ENCODE results near the gene KAT8.
A peak's percentile ranks its signal among the peaks of the same experiment; 100 is the strongest.

KAT8 gene

DNA sequence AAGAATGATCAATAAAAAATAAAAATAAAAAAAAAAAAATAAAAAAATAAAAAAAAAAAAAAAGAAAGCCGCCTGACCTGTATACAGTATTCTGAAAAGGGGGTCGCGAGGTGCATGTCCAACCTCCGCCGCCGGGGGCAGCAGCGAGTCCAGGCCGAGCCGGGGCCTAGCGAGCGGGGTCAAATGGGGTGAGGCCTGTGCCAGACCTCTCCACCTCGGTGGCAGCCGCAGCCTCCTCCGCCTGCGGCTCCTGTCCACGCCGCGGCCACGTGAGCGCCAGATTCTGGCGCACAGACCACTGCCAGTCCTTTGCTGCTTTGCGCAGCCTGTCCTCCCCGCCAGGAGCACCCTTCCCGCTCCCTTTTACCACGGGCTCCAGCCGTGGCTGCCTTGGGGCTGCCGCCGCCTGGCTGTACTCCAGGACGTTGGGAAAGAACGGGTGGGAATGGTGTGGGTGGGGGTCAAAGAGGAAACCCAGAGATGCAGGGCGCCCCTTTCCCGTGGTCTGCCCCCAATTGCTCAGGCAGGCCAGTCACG, 11.7 kb upstream of the KAT8 start (continued):
- TF ChIP-seq, protein P1, sequence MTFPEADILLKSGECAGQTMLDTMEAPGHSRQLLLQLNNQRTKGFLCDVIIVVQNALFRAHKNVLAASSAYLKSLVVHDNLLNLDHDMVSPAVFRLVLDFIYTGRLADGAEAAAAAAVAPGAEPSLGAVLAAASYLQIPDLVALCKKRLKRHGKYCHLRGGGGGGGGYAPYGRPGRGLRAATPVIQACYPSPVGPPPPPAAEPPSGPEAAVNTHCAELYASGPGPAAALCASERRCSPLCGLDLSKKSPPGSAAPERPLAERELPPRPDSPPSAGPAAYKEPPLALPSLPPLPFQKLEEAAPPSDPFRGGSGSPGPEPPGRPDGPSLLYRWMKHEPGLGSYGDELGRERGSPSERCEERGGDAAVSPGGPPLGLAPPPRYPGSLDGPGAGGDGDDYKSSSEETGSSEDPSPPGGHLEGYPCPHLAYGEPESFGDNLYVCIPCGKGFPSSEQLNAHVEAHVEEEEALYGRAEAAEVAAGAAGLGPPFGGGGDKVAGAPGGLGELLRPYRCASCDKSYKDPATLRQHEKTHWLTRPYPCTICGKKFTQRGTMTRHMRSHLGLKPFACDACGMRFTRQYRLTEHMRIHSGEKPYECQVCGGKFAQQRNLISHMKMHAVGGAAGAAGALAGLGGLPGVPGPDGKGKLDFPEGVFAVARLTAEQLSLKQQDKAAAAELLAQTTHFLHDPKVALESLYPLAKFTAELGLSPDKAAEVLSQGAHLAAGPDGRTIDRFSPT (tag by site-specific recombination; IDR thresholded peaks at IDR 0.05) = no peak
- TF ChIP-seq, protein P2, sequence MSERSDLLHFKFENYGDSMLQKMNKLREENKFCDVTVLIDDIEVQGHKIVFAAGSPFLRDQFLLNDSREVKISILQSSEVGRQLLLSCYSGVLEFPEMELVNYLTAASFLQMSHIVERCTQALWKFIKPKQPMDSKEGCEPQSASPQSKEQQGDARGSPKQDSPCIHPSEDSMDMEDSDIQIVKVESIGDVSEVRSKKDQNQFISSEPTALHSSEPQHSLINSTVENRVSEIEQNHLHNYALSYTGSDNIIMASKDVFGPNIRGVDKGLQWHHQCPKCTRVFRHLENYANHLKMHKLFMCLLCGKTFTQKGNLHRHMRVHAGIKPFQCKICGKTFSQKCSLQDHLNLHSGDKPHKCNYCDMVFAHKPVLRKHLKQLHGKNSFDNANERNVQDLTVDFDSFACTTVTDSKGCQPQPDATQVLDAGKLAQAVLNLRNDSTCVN (tag by site-specific recombination; optimal IDR thresholded peaks at IDR 0.05) = peak; percentile 50
- peak; percentile 72; the same call in 1 of the 2 replicates for TF ChIP-seq BCL11A (tag by site-specific recombination; IDR thresholded peaks at IDR 0.05; ENCODE audit: low read depth)
- peak; percentile 32; the same call in 1 of the 2 replicates for TF ChIP-seq ZNF76 (tag by site-specific recombination; IDR thresholded peaks at IDR 0.05; ENCODE audit: borderline replicate concordance, low read depth)
- TF ChIP-seq, protein P3, sequence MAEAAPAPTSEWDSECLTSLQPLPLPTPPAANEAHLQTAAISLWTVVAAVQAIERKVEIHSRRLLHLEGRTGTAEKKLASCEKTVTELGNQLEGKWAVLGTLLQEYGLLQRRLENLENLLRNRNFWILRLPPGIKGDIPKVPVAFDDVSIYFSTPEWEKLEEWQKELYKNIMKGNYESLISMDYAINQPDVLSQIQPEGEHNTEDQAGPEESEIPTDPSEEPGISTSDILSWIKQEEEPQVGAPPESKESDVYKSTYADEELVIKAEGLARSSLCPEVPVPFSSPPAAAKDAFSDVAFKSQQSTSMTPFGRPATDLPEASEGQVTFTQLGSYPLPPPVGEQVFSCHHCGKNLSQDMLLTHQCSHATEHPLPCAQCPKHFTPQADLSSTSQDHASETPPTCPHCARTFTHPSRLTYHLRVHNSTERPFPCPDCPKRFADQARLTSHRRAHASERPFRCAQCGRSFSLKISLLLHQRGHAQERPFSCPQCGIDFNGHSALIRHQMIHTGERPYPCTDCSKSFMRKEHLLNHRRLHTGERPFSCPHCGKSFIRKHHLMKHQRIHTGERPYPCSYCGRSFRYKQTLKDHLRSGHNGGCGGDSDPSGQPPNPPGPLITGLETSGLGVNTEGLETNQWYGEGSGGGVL (tag by site-specific recombination; IDR thresholded peaks at IDR 0.05) = no peak
- TF ChIP-seq ZNF561 (tag by site-specific recombination; IDR thresholded peaks at IDR 0.05; ENCODE audit: borderline replicate concordance) = no peak
- TF ChIP-seq ZNF629 (tag by site-specific recombination; IDR thresholded peaks at IDR 0.05) = peak; percentile 56; the same call in 1 of the 2 replicates
- TF ChIP-seq, protein P4, sequence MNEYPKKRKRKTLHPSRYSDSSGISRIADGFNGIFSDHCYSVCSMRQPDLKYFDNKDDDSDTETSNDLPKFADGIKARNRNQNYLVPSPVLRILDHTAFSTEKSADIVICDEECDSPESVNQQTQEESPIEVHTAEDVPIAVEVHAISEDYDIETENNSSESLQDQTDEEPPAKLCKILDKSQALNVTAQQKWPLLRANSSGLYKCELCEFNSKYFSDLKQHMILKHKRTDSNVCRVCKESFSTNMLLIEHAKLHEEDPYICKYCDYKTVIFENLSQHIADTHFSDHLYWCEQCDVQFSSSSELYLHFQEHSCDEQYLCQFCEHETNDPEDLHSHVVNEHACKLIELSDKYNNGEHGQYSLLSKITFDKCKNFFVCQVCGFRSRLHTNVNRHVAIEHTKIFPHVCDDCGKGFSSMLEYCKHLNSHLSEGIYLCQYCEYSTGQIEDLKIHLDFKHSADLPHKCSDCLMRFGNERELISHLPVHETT (tag by site-specific recombination; IDR thresholded peaks at IDR 0.05) = peak; percentile 35; the same call in 1 of the 2 replicates
- no peak for TF ChIP-seq ZNF548 (tag by site-specific recombination; IDR thresholded peaks at IDR 0.05)
- TF ChIP-seq, protein P5, sequence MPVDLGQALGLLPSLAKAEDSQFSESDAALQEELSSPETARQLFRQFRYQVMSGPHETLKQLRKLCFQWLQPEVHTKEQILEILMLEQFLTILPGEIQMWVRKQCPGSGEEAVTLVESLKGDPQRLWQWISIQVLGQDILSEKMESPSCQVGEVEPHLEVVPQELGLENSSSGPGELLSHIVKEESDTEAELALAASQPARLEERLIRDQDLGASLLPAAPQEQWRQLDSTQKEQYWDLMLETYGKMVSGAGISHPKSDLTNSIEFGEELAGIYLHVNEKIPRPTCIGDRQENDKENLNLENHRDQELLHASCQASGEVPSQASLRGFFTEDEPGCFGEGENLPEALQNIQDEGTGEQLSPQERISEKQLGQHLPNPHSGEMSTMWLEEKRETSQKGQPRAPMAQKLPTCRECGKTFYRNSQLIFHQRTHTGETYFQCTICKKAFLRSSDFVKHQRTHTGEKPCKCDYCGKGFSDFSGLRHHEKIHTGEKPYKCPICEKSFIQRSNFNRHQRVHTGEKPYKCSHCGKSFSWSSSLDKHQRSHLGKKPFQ (tag by site-specific recombination; IDR thresholded peaks at IDR 0.05) = no peak
- TF ChIP-seq ZFHX2 (tag by site-specific recombination; conservative IDR thresholded peaks at IDR 0.05) = 0 out of 2 replicates have a peak, but pooled peaks have one; percentile 25
- TF ChIP-seq, protein P6, sequence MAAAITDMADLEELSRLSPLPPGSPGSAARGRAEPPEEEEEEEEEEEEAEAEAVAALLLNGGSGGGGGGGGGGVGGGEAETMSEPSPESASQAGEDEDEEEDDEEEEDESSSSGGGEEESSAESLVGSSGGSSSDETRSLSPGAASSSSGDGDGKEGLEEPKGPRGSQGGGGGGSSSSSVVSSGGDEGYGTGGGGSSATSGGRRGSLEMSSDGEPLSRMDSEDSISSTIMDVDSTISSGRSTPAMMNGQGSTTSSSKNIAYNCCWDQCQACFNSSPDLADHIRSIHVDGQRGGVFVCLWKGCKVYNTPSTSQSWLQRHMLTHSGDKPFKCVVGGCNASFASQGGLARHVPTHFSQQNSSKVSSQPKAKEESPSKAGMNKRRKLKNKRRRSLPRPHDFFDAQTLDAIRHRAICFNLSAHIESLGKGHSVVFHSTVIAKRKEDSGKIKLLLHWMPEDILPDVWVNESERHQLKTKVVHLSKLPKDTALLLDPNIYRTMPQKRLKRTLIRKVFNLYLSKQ (tag by site-specific recombination; IDR thresholded peaks at IDR 0.05; ENCODE audit: borderline replicate concordance) = no peak
- TF ChIP-seq ZBTB8A (tag by site-specific recombination; IDR thresholded peaks at IDR 0.05) = peak; percentile 76
- 0 out of 2 replicates have a peak, but pooled peaks have one; percentile 14 for TF ChIP-seq ZNF623 (tag by site-specific recombination; IDR thresholded peaks at IDR 0.05)
- no peak for TF ChIP-seq IKZF3 (tag by site-specific recombination; IDR thresholded peaks at IDR 0.05)
- TF ChIP-seq KLF16 (tag by site-specific recombination; IDR thresholded peaks at IDR 0.05) = 0 out of 2 replicates have a peak, but pooled peaks have one; percentile 18
- TF ChIP-seq TCF7L2 (IDR thresholded peaks at IDR 0.05; ENCODE audit: borderline replicate concordance, low read depth, low read length) = no peak
- no peak for TF ChIP-seq SP2 (tag by site-specific recombination; IDR thresholded peaks at IDR 0.05)
- TF ChIP-seq, protein P7, sequence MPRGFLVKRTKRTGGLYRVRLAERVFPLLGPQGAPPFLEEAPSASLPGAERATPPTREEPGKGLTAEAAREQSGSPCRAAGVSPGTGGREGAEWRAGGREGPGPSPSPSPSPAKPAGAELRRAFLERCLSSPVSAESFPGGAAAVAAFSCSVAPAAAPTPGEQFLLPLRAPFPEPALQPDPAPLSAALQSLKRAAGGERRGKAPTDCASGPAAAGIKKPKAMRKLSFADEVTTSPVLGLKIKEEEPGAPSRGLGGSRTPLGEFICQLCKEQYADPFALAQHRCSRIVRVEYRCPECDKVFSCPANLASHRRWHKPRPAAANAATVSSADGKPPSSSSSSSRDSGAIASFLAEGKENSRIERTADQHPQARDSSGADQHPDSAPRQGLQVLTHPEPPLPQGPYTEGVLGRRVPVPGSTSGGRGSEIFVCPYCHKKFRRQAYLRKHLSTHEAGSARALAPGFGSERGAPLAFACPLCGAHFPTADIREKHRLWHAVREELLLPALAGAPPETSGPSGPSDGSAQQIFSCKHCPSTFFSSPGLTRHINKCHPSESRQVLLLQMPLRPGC (tag by site-specific recombination; IDR thresholded peaks at IDR 0.05) = 0 out of 2 replicates have a peak, but pooled peaks have one; percentile 34
- TF ChIP-seq, protein P8, sequence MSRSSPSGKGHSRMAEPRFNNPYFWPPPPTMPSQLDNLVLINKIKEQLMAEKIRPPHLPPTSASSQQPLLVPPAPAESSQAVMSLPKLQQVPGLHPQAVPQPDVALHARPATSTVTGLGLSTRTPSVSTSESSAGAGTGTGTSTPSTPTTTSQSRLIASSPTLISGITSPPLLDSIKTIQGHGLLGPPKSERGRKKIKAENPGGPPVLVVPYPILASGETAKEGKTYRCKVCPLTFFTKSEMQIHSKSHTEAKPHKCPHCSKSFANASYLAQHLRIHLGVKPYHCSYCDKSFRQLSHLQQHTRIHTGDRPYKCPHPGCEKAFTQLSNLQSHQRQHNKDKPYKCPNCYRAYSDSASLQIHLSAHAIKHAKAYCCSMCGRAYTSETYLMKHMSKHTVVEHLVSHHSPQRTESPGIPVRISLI (tag by site-specific recombination; IDR thresholded peaks at IDR 0.05) = peak; percentile 69

All from HEK293 (cell line).